Natural killer cell (primary cell): ENCODE measurements around the gene TMEM87A. TPM values are rescaled to one million over a fixed set of nuclear protein-coding genes. Genes with fewer than 3 reads are reported as not detected.

Experiments used
- ATAC-seq, 3 donors: fragments of 150-1000 bp in 2 of 3; fragments of 200-7000 bp in 1 of 3; cut with Tn5 transposase; 1 replicate in 1 of 3; 2 replicates in 2 of 3; pipeline ENCODE4 v1.10.0; 2021; ENCODE audit warnings: mild to moderate bottlenecking in 2 of 3, moderate library complexity in 2 of 3
- DNase-seq, 2 donors: peaks; one replicate each; pipeline versions ENCODE4 v3.0.0 to v3.0.0-alpha.2; 2013 to 2021; ENCODE audit warnings: mixed read lengths in 1 of 2
- H3K27ac ChIP-seq: one replicate; pipeline ENCODE4 v1.5.1; 2013; ENCODE audit warnings: mild to moderate bottlenecking, low read length
- H3K27me3 ChIP-seq: one replicate; pipeline ENCODE4 v1.6.1; 2013; ENCODE audit warnings: low read length; ENCODE audit not compliant: control insufficient read depth, insufficient read depth
- H3K36me3 ChIP-seq: one replicate; pipeline ENCODE4 v1.6.1; 2013; ENCODE audit warnings: low read length; ENCODE audit not compliant: control insufficient read depth, insufficient read depth
- H3K4me1 ChIP-seq: one replicate; pipeline ENCODE4 v1.6.1; 2013; ENCODE audit warnings: low read length; ENCODE audit not compliant: control insufficient read depth, insufficient read depth
- H3K4me3 ChIP-seq: one replicate; pipeline ENCODE4 v1.5.1; 2013; ENCODE audit warnings: low read length
- H3K9me3 ChIP-seq: one replicate; pipeline ENCODE4 v1.6.1; 2013; ENCODE audit warnings: low read length; ENCODE audit not compliant: control insufficient read depth, insufficient read depth
- H3K27ac Mint-ChIP-seq, 2 donors: one replicate each; pipeline ENCODE4 v1.8.0; 2022; ENCODE audit warnings: mild to moderate bottlenecking in 2 of 2, mixed read lengths in 2 of 2, moderate library complexity in 1 of 2
- H3K27me3 Mint-ChIP-seq, 2 donors: one replicate each; pipeline ENCODE4 v1.8.0; 2022; ENCODE audit warnings: low read depth in 2 of 2, mixed read lengths in 2 of 2
- H3K36me3 Mint-ChIP-seq: one replicate; pipeline ENCODE4 v1.8.0; 2022; ENCODE audit warnings: mixed read lengths
- H3K4me1 Mint-ChIP-seq, 2 donors: one replicate each; pipeline ENCODE4 v1.8.0; 2022; ENCODE audit warnings: mixed read lengths in 2 of 2
- H3K4me3 Mint-ChIP-seq: one replicate; pipeline ENCODE4 v1.8.0; 2022; ENCODE audit warnings: mild to moderate bottlenecking, moderate library complexity, mixed read lengths
- H3K9me3 Mint-ChIP-seq, 2 donors: one replicate each; pipeline ENCODE4 v1.8.0; 2022; ENCODE audit warnings: mixed read lengths in 2 of 2
- WGBS: methylation state at CpG from one replicate; pipeline ENCODE4 v1.1.7; 2013; ENCODE audit warnings: missing lambda C conversion rate; ENCODE audit not compliant: insufficient coverage; 5-methylcytosine and 5-hydroxymethylcytosine counted together
- intact Hi-C: fragments of 100-400 bp; cut with micrococcal nuclease; formaldehyde crosslinking; loops from one replicate; pipeline ENCODE4 v1.14.2; 2022
- total RNA-seq, 4 donors: library from RNA; stranded (reverse); fragments of 120-200 nt in 1 of 4; gene quantifications; one replicate each; pipeline versions ENCODE4 v1.2.3 to v1.2.4, GENCODE V29; 2013 to 2022
- TF ChIP-seq, protein P1 (sequence below): fragments of 200-600 bp; IDR thresholded peaks from one replicate; pipeline ENCODE4 v1.8.0; 2022; ENCODE audit warnings: antibody characterized with exemption

Gene TMEM87A
- total RNA-seq, 3 donors from 2014 or later (not counting 1 experiment from before 2014, with no cell fraction given) = 70.8 to 76.4 (median 73.7) TPM

DNA sequence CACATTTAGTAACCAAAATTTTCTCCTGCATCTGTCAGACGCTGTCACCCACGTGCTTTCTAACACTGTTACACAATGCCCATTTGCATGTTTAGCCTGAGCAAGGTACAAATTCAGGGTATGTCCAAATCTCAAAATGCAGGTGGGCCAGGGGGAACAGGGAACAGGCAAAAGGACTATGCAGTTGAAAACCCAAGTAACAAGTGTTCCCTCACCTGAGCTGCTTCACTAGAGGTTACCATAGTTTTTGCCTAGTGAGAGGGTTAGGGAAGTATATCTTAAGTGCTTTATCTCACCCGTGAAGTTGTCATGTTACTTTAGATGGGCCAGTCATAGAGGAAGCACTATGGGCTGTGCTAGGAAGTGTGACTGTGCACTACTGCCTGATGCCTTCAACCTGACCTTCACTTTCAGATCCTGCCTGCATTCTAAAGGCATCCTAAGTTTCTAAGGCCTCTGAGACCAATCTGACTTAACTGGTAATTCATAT, 6.0 kb upstream of the TMEM87A start:
- H3K27me3 ChIP-seq = no peaks in the 10 kb centered on the region
- Mint-ChIP-seq H3K27me3 (no peaks in the 10 kb centered on the region), H3K4me3 (no peak overlapping the region), H3K27ac (no peak overlapping the region), H3K9me3 (no peaks in the 10 kb centered on the region), H3K36me3 (no peaks in the 10 kb centered on the region), H3K4me1 (peaks cover 12 to 17% of the 10 kb centered on the region in 2 donors)
- TF ChIP-seq, protein P1, sequence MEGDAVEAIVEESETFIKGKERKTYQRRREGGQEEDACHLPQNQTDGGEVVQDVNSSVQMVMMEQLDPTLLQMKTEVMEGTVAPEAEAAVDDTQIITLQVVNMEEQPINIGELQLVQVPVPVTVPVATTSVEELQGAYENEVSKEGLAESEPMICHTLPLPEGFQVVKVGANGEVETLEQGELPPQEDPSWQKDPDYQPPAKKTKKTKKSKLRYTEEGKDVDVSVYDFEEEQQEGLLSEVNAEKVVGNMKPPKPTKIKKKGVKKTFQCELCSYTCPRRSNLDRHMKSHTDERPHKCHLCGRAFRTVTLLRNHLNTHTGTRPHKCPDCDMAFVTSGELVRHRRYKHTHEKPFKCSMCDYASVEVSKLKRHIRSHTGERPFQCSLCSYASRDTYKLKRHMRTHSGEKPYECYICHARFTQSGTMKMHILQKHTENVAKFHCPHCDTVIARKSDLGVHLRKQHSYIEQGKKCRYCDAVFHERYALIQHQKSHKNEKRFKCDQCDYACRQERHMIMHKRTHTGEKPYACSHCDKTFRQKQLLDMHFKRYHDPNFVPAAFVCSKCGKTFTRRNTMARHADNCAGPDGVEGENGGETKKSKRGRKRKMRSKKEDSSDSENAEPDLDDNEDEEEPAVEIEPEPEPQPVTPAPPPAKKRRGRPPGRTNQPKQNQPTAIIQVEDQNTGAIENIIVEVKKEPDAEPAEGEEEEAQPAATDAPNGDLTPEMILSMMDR = no peak
- no peaks in the 10 kb centered on the region for H3K9me3 ChIP-seq
- 57% methylated on average over 3 of the region's 3 CpGs for WGBS
- H3K27ac ChIP-seq = no peak overlapping the region
- H3K36me3 ChIP-seq = peaks cover 37% of the 10 kb centered on the region
- peak in 1 of 3 donors; percentile 58 for ATAC-seq
- DNase-seq = no peak
- no peak overlapping the region for H3K4me3 ChIP-seq
- H3K4me1 ChIP-seq = peaks cover 11% of the 10 kb centered on the region
- intact Hi-C loops = no loop called here

DNA sequence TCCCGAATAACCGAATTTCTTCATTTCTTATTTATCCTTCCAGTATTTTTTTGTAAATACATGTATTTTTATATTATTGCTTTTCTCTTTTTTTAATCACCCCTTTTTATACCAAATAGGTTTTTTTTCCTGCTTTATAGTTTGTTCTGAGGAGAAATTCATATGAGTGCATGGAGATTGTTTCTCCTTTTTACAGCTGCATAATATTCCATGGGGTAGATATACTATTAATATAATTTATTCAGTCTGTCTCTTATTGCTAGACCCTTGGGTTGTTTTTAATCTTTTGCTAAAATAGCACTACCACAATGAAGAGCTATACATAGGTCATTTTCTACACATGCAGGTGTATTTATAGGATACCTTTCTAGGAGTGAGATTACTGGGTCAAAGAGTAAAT, 3.5 kb upstream of the TMEM87A start:
- no peak overlapping the region for H3K4me3 ChIP-seq
- H3K9me3 Mint-ChIP-seq = no peaks in the 10 kb centered on the region
- H3K4me1 ChIP-seq = peaks cover 13% of the 10 kb centered on the region
- no peak overlapping the region for H3K27ac ChIP-seq
- no peaks in the 10 kb centered on the region for H3K36me3 Mint-ChIP-seq
- H3K27me3 Mint-ChIP-seq = no peaks in the 10 kb centered on the region
- no peaks in the 10 kb centered on the region for H3K27me3 ChIP-seq
- H3K9me3 ChIP-seq = no peaks in the 10 kb centered on the region
- intact Hi-C loops = no loop called here
- no CpG with 5 or more reads among the region's 2 CpGs for WGBS
- TF ChIP-seq, protein P1 = no peak
- ATAC-seq (no peak), DNase-seq (no peak)
- H3K27ac Mint-ChIP-seq = no peak overlapping the region
- H3K4me3 Mint-ChIP-seq = no peak overlapping the region
- H3K36me3 ChIP-seq = peaks cover 24% of the 10 kb centered on the region
- H3K4me1 Mint-ChIP-seq = peaks cover 35 to 41% of the 10 kb centered on the region in 2 donors

DNA sequence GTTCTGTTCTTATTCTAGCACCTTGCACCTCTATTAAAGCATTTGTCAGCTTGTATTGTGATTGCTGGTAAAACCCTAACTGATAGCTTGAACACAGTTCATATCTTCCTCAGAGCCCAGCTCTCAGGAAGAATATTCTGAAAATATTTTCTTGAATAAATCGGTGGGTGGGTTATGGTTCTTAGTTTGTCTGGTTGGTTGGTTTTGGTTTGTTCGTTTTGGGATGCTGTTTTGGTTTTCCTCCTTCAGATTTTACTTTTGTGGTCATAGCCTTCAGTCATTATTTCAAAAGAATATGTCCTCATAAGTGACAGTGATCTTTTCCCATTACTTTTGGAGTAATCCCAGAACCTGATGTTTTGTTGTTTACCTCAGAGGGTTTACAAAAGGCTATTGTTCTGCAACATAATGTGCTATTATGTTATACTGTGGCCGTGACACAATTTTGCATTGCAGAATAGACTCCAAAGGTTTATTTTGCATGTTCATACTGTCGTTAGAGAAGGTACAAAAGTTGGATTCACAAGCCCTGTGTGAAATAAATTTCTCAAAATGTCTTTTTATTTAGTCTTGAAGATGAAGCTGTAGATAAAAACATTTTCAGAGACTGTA, 2.7 kb upstream of the TMEM87A start:
- Mint-ChIP-seq H3K27me3 (no peaks in the 10 kb centered on the region), H3K4me1 (peaks cover 41 to 47% of the 10 kb centered on the region in 2 donors), H3K36me3 (no peaks in the 10 kb centered on the region), H3K4me3 (peak overlapping the region; percentile 49), H3K27ac (peak overlapping the region; percentile 95 to 99), H3K9me3 (no peaks in the 10 kb centered on the region)
- Histone ChIP-seq H3K9me3 (no peaks in the 10 kb centered on the region), H3K36me3 (peaks cover 20% of the 10 kb centered on the region), H3K4me1 (peaks cover 13% of the 10 kb centered on the region), H3K4me3 (no peak overlapping the region), H3K27ac (peak overlapping the region; percentile 92), H3K27me3 (no peaks in the 10 kb centered on the region)
- WGBS = 60% methylated on average over 4 of the region's 4 CpGs
- intact Hi-C loops = no loop called here
- DNase-seq (peak in 1 of 2 donors; percentile 15), ATAC-seq (no peak)
- TF ChIP-seq, protein P1 = no peak

DNA sequence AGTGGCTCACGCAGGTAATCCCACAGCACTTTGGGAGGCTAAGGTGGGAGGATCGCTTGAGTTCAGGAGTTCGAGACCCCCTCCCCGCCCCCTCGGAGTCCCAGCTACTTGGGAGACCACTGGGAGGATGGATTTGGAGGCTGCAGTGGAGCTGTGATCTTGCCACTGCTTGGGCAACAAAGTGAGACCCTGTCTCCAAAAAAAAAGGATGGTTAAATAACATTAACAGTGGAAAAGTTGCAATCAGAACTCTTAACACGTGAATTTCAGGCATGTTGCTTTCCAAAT, 1.4 kb upstream of the TMEM87A start:
- H3K4me1 Mint-ChIP-seq = peaks cover 44 to 50% of the 10 kb centered on the region in 2 donors
- peak overlapping the region; percentile 92 for H3K27ac ChIP-seq
- ATAC-seq = no peak

More for the DNA sequence above, 1.4 kb upstream of the TMEM87A start:
- H3K27me3 ChIP-seq = no peaks in the 10 kb centered on the region
- Mint-ChIP-seq H3K4me3 (peak overlapping the region; percentile 91), H3K27me3 (no peaks in the 10 kb centered on the region), H3K36me3 (no peaks in the 10 kb centered on the region), H3K27ac (peak overlapping the region; percentile 95 to 99), H3K9me3 (no peaks in the 10 kb centered on the region)
- peaks cover 8% of the 10 kb centered on the region for H3K36me3 ChIP-seq
- intact Hi-C loops = loop anchor here (5.0 kb wide), 1 partner anchor 198 kb away; no protein-coding TSS in a partner anchor
- peak in 1 of 2 donors; percentile 17 for DNase-seq
- H3K9me3 ChIP-seq = no peaks in the 10 kb centered on the region
- TF ChIP-seq, protein P1 = no peak
- 70% methylated on average over 6 of the region's 6 CpGs for WGBS
- H3K4me3 ChIP-seq = peak overlapping the region; percentile 96
- H3K4me1 ChIP-seq = peaks cover 13% of the 10 kb centered on the region
